GM04503 (cell line): Measurements from ENCODE around the gene TCF7L2.

Experiments
- DNase-seq: peaks from one replicate; pipeline ENCODE4 v3.0.0-alpha.2; 2012; ENCODE audit warnings: low read depth

TCF7L2 gene

GRCh38 chr10:113000442-113000841 lies 50.4 kb downstream of the TCF7L2 start:
- no peak for DNase-seq

GRCh38 chr10:113000876-113001598 lies 51.0 kb downstream of the TCF7L2 start:
- DNase-seq, result no peak

GRCh38 chr10:113001599-113002448 lies 51.8 kb downstream of the TCF7L2 start:
- DNase-seq, result no peak

GRCh38 chr10:113002449-113002777 lies 52.4 kb downstream of the TCF7L2 start:
- DNase-seq, result no peak

- no peak for DNase-seq
These were observed 53.0 kb downstream of the TCF7L2 start for GRCh38 chr10:113003052-113003451.

GRCh38 chr10:113004069-113004618 lies 54.1 kb downstream of the TCF7L2 start:
- DNase-seq, result no peak

GRCh38 chr10:113005380-113005779 lies 55.3 kb downstream of the TCF7L2 start:
- no peak for DNase-seq

- no peak for DNase-seq
These were observed 56.8 kb downstream of the TCF7L2 start for GRCh38 chr10:113006656-113007342.

GRCh38 chr10:113007343-113007771 lies 57.3 kb downstream of the TCF7L2 start:
- no peak for DNase-seq

GRCh38 chr10:113007821-113008220 lies 57.8 kb downstream of the TCF7L2 start:
- no peak for DNase-seq

- DNase-seq, result no peak
These were observed 61.7 kb downstream of the TCF7L2 start for GRCh38 chr10:113011592-113012374.

- DNase-seq, result no peak
These were observed 65.2 kb downstream of the TCF7L2 start for GRCh38 chr10:113015201-113015600.

- DNase-seq, result no peak
These were observed 67.3 kb downstream of the TCF7L2 start for GRCh38 chr10:113017376-113017775.

- no peak for DNase-seq
These were observed 68.0 kb downstream of the TCF7L2 start for GRCh38 chr10:113018034-113018433.

GRCh38 chr10:113019096-113019495 lies 69.0 kb downstream of the TCF7L2 start:
- no peak for DNase-seq

GRCh38 chr10:113019692-113020474 lies 69.8 kb downstream of the TCF7L2 start:
- no peak for DNase-seq

GRCh38 chr10:113020475-113020753 lies 70.4 kb downstream of the TCF7L2 start:
- no peak for DNase-seq

GRCh38 chr10:113020838-113021237 lies 70.8 kb downstream of the TCF7L2 start:
- no peak for DNase-seq

- DNase-seq, result no peak
These were observed 71.4 kb downstream of the TCF7L2 start for GRCh38 chr10:113021268-113022040.

GRCh38 chr10:113022265-113022664 lies 72.2 kb downstream of the TCF7L2 start:
- DNase-seq, result no peak
